ENCODE measurements around the gene LSAMP. TPM values are rescaled to one million over a fixed set of nuclear protein-coding genes. Genes with fewer than 3 reads are reported as not detected.

The LSAMP gene
- total and polyA plus RNA-seq, 2 donors (not counting 3 experiments of a cell fraction or from before 2014, with no cell fraction given) = not detected

GRCh38 chr3:116035429-116035828 lies 409.9 kb downstream of the LSAMP start:
- Histone ChIP-seq H4K20me1 (replicated peaks; ENCODE audit: control insufficient read depth, extremely low read depth, insufficient read depth, low read length) (no peaks in the 10 kb centered on the region), H3K4me3 (replicated peaks in 1 of 3; ENCODE audit: insufficient read depth in 1 of 3, low read depth in 1 of 3, low read length in 3 of 3) (no peak overlapping the region), H3K9me1 (replicated peaks; ENCODE audit: control insufficient read depth, extremely low read depth, insufficient read depth, low read length) (no peaks in the 10 kb centered on the region), H3K9me3 (replicated peaks; ENCODE audit: control insufficient read depth, insufficient read depth, low read length) (no peaks in the 10 kb centered on the region), H3K27ac (ENCODE audit: insufficient read depth, low read depth, low read length) (no peak overlapping the region), H2AFZ (ENCODE audit: low read depth, low read length) (no peak overlapping the region), H3K27me3 (ENCODE audit: control insufficient read depth in 2 of 2, insufficient read depth in 2 of 2, low read length in 2 of 2) (no peaks in the 10 kb centered on the region), H3K36me3 (ENCODE audit: control insufficient read depth in 2 of 2, extremely low read depth in 1 of 2, insufficient read depth in 2 of 2, low read length in 2 of 2) (no peaks in the 10 kb centered on the region), H3K9ac (replicated peaks; ENCODE audit: extremely low read depth, insufficient read depth, low read length) (no peak overlapping the region), H3K4me1 (ENCODE audit: control insufficient read depth, extremely low read depth, insufficient read depth, low read length) (no peaks in the 10 kb centered on the region), H3K4me2 (ENCODE audit: insufficient read depth, low read length) (no peak overlapping the region), H3K79me2 (ENCODE audit: control insufficient read depth, insufficient read depth, low read length) (no peaks in the 10 kb centered on the region)
- TF ChIP-seq JUN (IDR thresholded peaks at IDR 0.05; ENCODE audit: borderline replicate concordance, insufficient read depth, insufficient read length, low read depth) (no peak), POLR2A (IDR thresholded peaks at IDR 0.05; ENCODE audit: low read depth, low read length) (no peak), CTCF (IDR thresholded peaks at IDR 0.05; ENCODE audit: extremely low read depth in 1 of 2, insufficient read depth in 1 of 2, low read depth in 1 of 2, low read length in 2 of 2) (no peak), MAX (IDR thresholded peaks at IDR 0.05; ENCODE audit: insufficient read depth, insufficient read length) (no peak), MYC (IDR thresholded peaks at IDR 0.05; ENCODE audit: low read depth, low read length) (no peak), GATA2 (IDR thresholded peaks at IDR 0.05; ENCODE audit: insufficient read depth, insufficient read length, low read depth, low read length) (no peak), POLR2AphosphoS5 (IDR thresholded peaks at IDR 0.05; ENCODE audit: insufficient read depth, low read depth, low read length) (no peak), FOS (IDR thresholded peaks at IDR 0.05; ENCODE audit: borderline replicate concordance, insufficient read depth, low read length) (no peak), EZH2 (IDR thresholded peaks at IDR 0.05; ENCODE audit: borderline replicate concordance, low read depth, low read length, severe bottlenecking) (no peak)
- DNase-seq (ENCODE audit: low read depth, low spot score) = no peak
- CTCF ChIA-PET = no interaction called here
- intact Hi-C loops (cut with micrococcal nuclease) (no loop called here), dilution Hi-C loops (cut with MboI; ENCODE audit: extremely low pct_ligation_motif_present, low sequenced_read_pairs) (no loop called here)
- POLR2A ChIA-PET = no interaction called here
- FAIRE-seq = no peak
- no TSS peak for BruUV-seq (replicated peaks)
